Cardiac fibroblast (primary cell): Measurements from ENCODE around the gene DYNC2LI1.

Experiments used
- DNase-seq, 2 donors: peaks; one replicate each; pipeline versions ENCODE4 v3.0.0 to v3.0.0-alpha.2; 2010; ENCODE audit warnings: low read depth in 2 of 2
- H3K4me3 ChIP-seq, 2 donors: replicated peaks in 1 of 2; 1 replicate in 1 of 2; 2 replicates in 1 of 2; pipeline ENCODE4 v1.5.1; 2011; ENCODE audit warnings: low read depth in 2 of 2, low read length in 2 of 2, mild to moderate bottlenecking in 2 of 2, moderate library complexity in 1 of 2
- CTCF ChIP-seq: IDR thresholded peaks from one replicate; pipeline ENCODE4 v1.5.1; 2011; ENCODE audit warnings: low read depth, mild to moderate bottlenecking, low read length, inconsistent platforms

DYNC2LI1 gene

DNA sequence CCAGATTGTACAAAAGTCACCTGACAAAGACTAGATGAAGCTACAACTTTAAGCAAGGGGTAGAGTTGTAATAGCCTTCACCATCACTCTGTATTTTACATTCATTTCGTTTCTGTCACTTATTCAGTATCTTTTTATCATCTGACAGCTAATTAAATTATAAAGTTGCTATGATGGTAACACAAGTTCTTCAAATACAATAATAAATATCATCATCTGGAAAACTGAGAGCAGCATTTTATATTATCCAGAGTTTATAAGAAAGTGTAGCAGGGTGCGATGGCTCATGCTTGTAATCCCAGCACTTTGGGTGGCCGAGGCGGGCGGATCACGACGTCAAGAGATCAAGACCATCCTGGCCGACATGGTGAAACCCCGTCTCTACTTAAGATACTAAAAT is 21.1 kb downstream of the DYNC2LI1 start:
- TF ChIP-seq CTCF: no peak
- H3K4me3 ChIP-seq: no peak overlapping the region
- DNase-seq: no peak

GRCh38 chr2:43796206-43796605 is 22.4 kb downstream of the DYNC2LI1 start:
- H3K4me3 ChIP-seq: no peak overlapping the region
- TF ChIP-seq CTCF: no peak
- no peak for DNase-seq

DNA sequence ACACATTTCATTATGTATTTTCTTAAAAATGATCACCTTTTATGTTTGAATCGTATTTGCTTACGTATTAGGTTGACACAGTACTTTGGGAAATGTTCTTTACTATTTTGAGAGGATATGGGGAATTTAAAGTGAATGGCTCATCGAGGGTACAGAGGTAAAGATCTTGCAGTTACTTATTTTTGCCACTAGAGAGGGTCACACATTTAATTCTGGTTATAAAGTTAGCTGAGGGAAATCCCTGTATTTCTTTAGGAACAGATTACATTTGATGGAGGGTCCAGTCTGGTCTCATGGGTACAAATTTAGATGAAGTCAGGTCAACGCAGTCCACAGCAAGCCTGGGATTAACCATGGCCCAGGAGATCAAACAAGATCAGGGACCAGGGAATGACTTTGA is 24.5 kb downstream of the DYNC2LI1 start:
- peak; percentile 24 for TF ChIP-seq CTCF
- DNase-seq: peak; percentile 7 to 18
- no peak overlapping the region for H3K4me3 ChIP-seq

DNA sequence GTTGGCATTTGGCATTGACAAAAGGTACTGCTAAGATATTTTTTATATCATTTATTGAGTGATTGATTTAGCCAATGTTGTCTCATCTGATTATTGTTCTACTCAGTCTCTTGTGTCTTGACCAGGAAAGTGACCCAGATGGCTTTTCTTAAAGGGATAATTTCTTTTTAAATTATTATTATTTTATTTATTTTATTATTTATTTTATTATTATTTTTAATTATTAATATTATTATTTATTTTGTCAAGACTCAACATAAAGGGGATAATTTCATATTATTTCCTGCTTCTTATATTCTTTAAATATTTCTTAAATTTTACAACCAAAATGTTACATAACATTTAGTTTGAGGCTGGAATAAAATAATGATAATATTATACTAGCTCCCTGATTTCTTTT is 27.1 kb downstream of the DYNC2LI1 start:
- no peak for TF ChIP-seq CTCF
- DNase-seq: no peak
- H3K4me3 ChIP-seq: no peak overlapping the region

DNA sequence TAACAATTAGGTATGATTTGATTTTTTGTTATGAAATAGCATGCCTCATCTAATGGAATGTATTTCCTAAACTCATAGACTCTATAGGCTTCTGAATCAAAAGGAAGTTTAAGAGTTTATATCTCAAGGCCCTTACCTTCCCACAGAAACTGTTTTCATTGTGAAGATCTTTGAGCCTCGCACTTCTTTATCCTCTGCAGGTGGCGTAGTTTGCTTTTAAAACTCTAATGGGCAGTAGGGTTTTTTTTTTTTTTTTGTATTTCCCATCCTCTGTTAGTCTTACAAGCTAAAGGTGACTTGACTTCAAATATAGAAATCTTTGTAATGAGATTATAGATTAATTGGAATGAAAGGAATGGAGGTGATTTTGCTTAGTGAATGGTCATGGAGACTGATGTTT is 28.3 kb downstream of the DYNC2LI1 start:
- no peak for TF ChIP-seq CTCF
- no peak overlapping the region for H3K4me3 ChIP-seq
- no peak for DNase-seq

- no peak for TF ChIP-seq CTCF
- DNase-seq: peak; percentile 2 to 29
- H3K4me3 ChIP-seq: no peak overlapping the region
Measured at GRCh38 chr2:43803113-43803512, 29.3 kb downstream of the DYNC2LI1 start.

DNA sequence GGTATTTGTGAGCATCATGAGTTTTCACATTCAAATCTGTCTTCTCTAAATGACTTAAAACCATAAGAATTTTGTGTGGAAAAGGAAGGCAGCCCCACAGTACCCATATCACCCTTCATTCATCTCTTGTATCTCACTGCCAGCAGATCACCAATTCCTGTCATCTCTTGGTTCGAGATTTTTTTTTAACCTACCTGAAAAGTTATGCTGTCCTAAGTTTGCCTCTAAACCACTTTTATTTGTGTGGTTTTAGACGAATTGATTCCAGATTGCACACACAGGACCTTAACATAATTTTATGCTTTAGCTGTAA is 32.8 kb downstream of the DYNC2LI1 start:
- H3K4me3 ChIP-seq: no peak overlapping the region
- no peak for TF ChIP-seq CTCF

More for the DNA sequence above, 32.8 kb downstream of the DYNC2LI1 start:
- no peak for DNase-seq
